Smooth muscle cell (in vitro differentiated cells): ENCODE measurements around the gene SELPLG. TPM values are rescaled to one million over a fixed set of nuclear protein-coding genes. Genes with fewer than 3 reads are reported as not detected.

ENCODE experiments used
- DNase-seq: peaks from one replicate; lab custom pipeline; 2025; ENCODE audit not compliant: unreplicated experiment; lab: John Stamatoyannopoulos, UW
- H2AFZ ChIP-seq: fragments of 200-600 bp; sonication (generic); 2 replicates; pipeline ENCODE4 v1.6.0; 2016; ENCODE audit warnings: antibody characterized with exemption, low read depth, mild to moderate bottlenecking
- H3F3A ChIP-seq: fragments of 200-600 bp; sonication (generic); 2 replicates; pipeline ENCODE4 v1.6.0; 2017; ENCODE audit warnings: antibody characterized with exemption, low read depth
- H3K27ac ChIP-seq: fragments of 200-600 bp; sonication (generic); 2 replicates; pipeline ENCODE4 v1.5.1; 2016; ENCODE audit warnings: low read depth, mild to moderate bottlenecking
- H3K27me3 ChIP-seq: fragments of 200-600 bp; sonication (generic); 2 replicates; pipeline ENCODE4 v1.6.1; 2016; ENCODE audit warnings: low read depth, mild to moderate bottlenecking
- H3K36me3 ChIP-seq: fragments of 200-600 bp; sonication (generic); 2 replicates; pipeline ENCODE4 v1.5.1; 2016; ENCODE audit warnings: low read depth
- H3K4me1 ChIP-seq: fragments of 200-600 bp; sonication (generic); 2 replicates; pipeline ENCODE4 v1.5.1; 2016; ENCODE audit warnings: low read depth
- H3K4me2 ChIP-seq: fragments of 200-600 bp; sonication (generic); 2 replicates; pipeline ENCODE4 v1.6.0; 2016; ENCODE audit warnings: mild to moderate bottlenecking
- H3K4me3 ChIP-seq: fragments of 200-600 bp; sonication (generic); 2 replicates; pipeline ENCODE4 v1.5.1; 2016; ENCODE audit warnings: mild to moderate bottlenecking
- H3K79me2 ChIP-seq: fragments of 200-600 bp; sonication (generic); 2 replicates; pipeline ENCODE4 v1.6.0; 2016; ENCODE audit warnings: low read depth, mild to moderate bottlenecking
- H3K9ac ChIP-seq: fragments of 200-600 bp; sonication (generic); 2 replicates; pipeline ENCODE4 v1.6.0; 2016; ENCODE audit warnings: low read depth
- H3K9me3 ChIP-seq: fragments of 200-600 bp; sonication (generic); replicated peaks from 2 replicates; pipeline ENCODE4 v1.5.1; 2016; ENCODE audit warnings: low read depth
- H4K20me1 ChIP-seq: fragments of 200-600 bp; sonication (generic); 2 replicates; pipeline ENCODE4 v1.6.0; 2016; ENCODE audit warnings: low read depth
- WGBS: methylation state at CpG from one replicate; pipeline ENCODE4 v1.1.7; 2016; ENCODE audit warnings: low lambda C conversion rate; 5-methylcytosine and 5-hydroxymethylcytosine counted together
- polyA plus RNA-seq: library from polyadenylated mRNA; unstranded; fragments of >200 nt; fragmentation: Nextera tagmentation; extraction: Ambion mirVana; gene quantifications from 2 replicates; pipeline ENCODE4 v1.2.1, GENCODE V29; 2016
- total RNA-seq: library from RNA; depleted of rRNA; stranded (reverse); fragments of >200 nt; gene quantifications from 2 replicates; pipeline ENCODE4 v1.2.3, GENCODE V29; 2014
- TF ChIP-seq, protein P1 (sequence below): fragments of 200-600 bp; sonication (generic); IDR thresholded peaks from 2 replicates; pipeline ENCODE4 v1.5.1; 2017; ENCODE audit warnings: borderline replicate concordance, mild to moderate bottlenecking, antibody characterized with exemption; ENCODE audit not compliant: insufficient read depth, poor library complexity, severe bottlenecking

SELPLG gene
- total and polyA plus RNA-seq, 2 experiments from 2014 or later = 0.09 to 2.0 TPM

DNA sequence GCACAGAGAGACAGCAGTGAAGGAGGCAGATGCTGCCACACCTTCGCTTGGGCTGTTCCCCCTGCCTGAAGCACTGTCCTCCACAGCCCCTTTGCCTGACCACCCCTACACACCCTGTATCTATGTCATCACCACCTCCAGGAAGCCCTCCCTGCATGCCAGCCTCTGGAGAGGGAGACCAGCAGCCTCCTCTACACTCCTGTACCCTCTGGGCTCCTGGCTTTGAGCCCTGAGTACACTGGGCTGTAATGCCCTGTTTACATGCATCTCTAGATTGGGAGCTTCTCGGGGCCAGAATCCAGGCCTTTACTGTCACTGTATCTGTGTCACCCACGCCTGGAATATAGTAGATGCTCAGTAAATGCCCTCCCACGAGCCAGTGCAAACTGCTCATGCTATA lies 30.0 kb downstream of the SELPLG start:
- Histone ChIP-seq H3K4me3 (no peak overlapping the region), H3F3A (no peaks in the 10 kb centered on the region), H3K79me2 (no peaks in the 10 kb centered on the region), H3K27me3 (no peaks in the 10 kb centered on the region), H3K36me3 (no peaks in the 10 kb centered on the region), H4K20me1 (no peaks in the 10 kb centered on the region), H3K9ac (no peak overlapping the region), H3K4me1 (no peaks in the 10 kb centered on the region), H3K27ac (no peak overlapping the region), H3K4me2 (no peak overlapping the region), H3K9me3 (no peaks in the 10 kb centered on the region), H2AFZ (no peak overlapping the region)
- 88% methylated on average over 4 of the region's 4 CpGs for WGBS
- no peak for DNase-seq
- TF ChIP-seq, protein P1, sequence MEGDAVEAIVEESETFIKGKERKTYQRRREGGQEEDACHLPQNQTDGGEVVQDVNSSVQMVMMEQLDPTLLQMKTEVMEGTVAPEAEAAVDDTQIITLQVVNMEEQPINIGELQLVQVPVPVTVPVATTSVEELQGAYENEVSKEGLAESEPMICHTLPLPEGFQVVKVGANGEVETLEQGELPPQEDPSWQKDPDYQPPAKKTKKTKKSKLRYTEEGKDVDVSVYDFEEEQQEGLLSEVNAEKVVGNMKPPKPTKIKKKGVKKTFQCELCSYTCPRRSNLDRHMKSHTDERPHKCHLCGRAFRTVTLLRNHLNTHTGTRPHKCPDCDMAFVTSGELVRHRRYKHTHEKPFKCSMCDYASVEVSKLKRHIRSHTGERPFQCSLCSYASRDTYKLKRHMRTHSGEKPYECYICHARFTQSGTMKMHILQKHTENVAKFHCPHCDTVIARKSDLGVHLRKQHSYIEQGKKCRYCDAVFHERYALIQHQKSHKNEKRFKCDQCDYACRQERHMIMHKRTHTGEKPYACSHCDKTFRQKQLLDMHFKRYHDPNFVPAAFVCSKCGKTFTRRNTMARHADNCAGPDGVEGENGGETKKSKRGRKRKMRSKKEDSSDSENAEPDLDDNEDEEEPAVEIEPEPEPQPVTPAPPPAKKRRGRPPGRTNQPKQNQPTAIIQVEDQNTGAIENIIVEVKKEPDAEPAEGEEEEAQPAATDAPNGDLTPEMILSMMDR = no peak

DNA sequence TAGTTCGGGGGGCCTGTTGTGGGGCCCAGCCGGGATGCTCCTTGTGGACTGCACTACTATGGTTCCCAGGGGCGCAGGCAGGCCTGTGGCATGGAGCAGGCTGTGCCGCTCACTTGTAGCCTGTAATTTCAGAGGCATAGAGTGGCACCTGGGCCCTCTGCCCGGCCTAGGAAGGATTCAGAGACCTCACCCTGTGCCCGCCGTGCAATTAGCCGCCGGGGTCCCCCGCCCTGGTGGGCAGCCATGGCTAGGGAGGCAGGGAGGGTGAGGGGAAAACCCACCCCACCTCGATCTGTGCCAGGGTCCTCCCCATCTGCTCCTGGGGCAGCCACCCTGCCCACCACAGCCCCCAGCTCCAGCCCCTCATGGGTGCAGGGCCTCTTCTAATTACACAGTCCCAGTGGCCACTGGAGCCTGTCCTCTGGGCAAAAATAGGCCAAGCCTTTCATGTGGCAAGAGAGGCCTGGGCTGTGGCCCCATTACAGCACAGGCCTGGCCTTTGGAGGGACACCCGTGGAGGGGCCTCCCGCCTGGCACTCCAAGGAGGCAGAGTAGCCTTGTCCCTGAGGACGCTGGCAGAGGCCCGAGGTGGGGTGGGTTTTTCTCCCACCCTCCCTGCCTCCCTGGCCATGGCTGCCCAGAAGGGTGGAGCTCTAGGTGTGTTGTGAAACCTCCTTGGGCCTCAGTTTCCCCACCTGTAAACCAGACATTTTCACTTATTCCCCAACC lies 30.6 kb downstream of the SELPLG start:
- H3K36me3 ChIP-seq = no peaks in the 10 kb centered on the region
- no peaks in the 10 kb centered on the region for H3K4me1 ChIP-seq
- TF ChIP-seq, protein P1 = no peak
- no peak for DNase-seq
- 92% methylated on average over 15 of the region's 15 CpGs for WGBS
- H3K27ac ChIP-seq = no peak overlapping the region
- no peak overlapping the region for H3K4me2 ChIP-seq
- H3K9me3 ChIP-seq = no peaks in the 10 kb centered on the region
- H4K20me1 ChIP-seq = no peaks in the 10 kb centered on the region
- no peaks in the 10 kb centered on the region for H3F3A ChIP-seq
- no peaks in the 10 kb centered on the region for H3K79me2 ChIP-seq
- H3K27me3 ChIP-seq = no peaks in the 10 kb centered on the region
- no peak overlapping the region for H2AFZ ChIP-seq
- H3K4me3 ChIP-seq = no peak overlapping the region
- H3K9ac ChIP-seq = no peak overlapping the region

DNA sequence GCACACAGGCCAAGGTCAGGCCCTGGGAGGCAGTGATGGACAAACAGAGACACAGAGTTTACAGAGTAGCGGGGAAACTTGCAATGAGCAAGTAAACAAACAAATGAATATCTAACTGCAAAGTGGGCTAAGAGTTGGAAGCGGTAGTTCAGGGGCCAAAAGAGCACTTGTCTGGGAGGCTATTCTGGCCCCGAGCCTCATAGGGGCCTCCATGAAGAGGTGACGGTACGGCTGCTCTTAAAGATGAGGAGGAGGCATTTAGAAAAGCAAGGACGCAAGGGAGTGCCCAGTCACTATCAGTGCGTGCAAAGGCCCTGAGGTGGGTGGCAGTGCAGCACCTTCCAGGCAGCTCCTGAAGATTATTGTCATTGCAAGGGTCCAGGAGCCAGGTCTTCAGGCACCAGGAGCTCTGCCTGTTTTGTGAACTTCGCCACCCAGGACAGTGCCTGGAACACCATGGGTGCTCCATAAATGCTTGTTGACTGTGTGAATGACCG lies 31.4 kb downstream of the SELPLG start:
- no peaks in the 10 kb centered on the region for H3K27me3 ChIP-seq
- whole genome bisulfite sequencing = 98% methylated on average over 9 of the region's 9 CpGs
- no peak overlapping the region for H3K4me3 ChIP-seq
- no peak overlapping the region for H3K9ac ChIP-seq
- H3F3A ChIP-seq = no peaks in the 10 kb centered on the region
- H3K36me3 ChIP-seq = no peaks in the 10 kb centered on the region
- no peak overlapping the region for H3K4me2 ChIP-seq
- no peaks in the 10 kb centered on the region for H4K20me1 ChIP-seq
- TF ChIP-seq, protein P1 = no peak
- DNase-seq = no peak
- H3K27ac ChIP-seq = no peak overlapping the region
- H3K9me3 ChIP-seq = no peaks in the 10 kb centered on the region
- H3K4me1 ChIP-seq = no peaks in the 10 kb centered on the region
- peaks cover 9% of the 10 kb centered on the region for H3K79me2 ChIP-seq
- H2AFZ ChIP-seq = no peak overlapping the region

DNA sequence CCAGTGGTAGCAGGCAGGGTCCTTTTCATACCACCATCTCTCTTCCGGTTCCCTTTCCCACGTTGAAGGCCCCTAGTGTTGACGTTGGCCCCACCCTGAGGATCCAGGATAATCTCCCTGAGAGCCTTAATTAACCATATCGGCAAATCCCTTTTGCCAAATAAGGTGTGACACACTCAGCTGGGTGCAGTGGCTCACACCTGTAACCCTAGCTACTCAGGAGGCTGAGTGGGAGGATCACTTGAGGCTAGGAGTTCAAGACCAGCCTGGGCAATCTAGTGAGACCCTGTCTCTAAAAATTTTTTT lies 33.0 kb downstream of the SELPLG start:
- TF ChIP-seq, protein P1 = no peak
- Histone ChIP-seq H3K4me1 (no peaks in the 10 kb centered on the region), H3K27me3 (no peaks in the 10 kb centered on the region), H3K4me2 (no peak overlapping the region), H3K36me3 (no peaks in the 10 kb centered on the region), H3K9ac (no peak overlapping the region), H3K9me3 (no peaks in the 10 kb centered on the region), H3F3A (no peaks in the 10 kb centered on the region), H3K27ac (no peak overlapping the region), H2AFZ (no peak overlapping the region), H4K20me1 (no peaks in the 10 kb centered on the region), H3K79me2 (peaks cover 25% of the 10 kb centered on the region), H3K4me3 (no peak overlapping the region)
- DNase-seq = no peak
- 80% methylated on average over 4 of the region's 4 CpGs for WGBS
